Activated CD8-positive, alpha-beta T cell treated with anti-CD3 and anti-CD28 coated beads for 36 hours (primary cell): ENCODE results near the gene CLCN6. TPM values are rescaled to one million over a fixed set of nuclear protein-coding genes. Genes with fewer than 3 reads are reported as not detected.

Experiments used
- ATAC-seq: fragments of 200-7000 bp; cut with Tn5 transposase; one replicate; pipeline ENCODE4 v1.10.0; 2021; ENCODE audit warnings: mild to moderate bottlenecking, moderate library complexity
- CTCF ChIA-PET: fragments of 350-600 bp; sonication (Branson Sonifier 250); formaldehyde crosslinking; loops from one replicate; lab custom pipeline; 2021; ENCODE audit warnings: antibody characterized with exemption; lab: Charles Lee
- POLR2A ChIA-PET: fragments of 350-600 bp; sonication (Branson Sonifier 250); formaldehyde crosslinking; loops from one replicate; lab custom pipeline; 2021; ENCODE audit warnings: antibody characterized with exemption; lab: Charles Lee
- DNase-seq: peaks from one replicate; pipeline ENCODE4 v3.0.0-alpha.2; 2020
- H3K27ac Mint-ChIP-seq: one replicate; pipeline ENCODE4 v1.8.0; 2021; ENCODE audit warnings: mild to moderate bottlenecking, mixed read lengths
- H3K27me3 Mint-ChIP-seq: one replicate; pipeline ENCODE4 v1.8.0; 2021; ENCODE audit warnings: mixed read lengths
- H3K36me3 Mint-ChIP-seq: one replicate; pipeline ENCODE4 v1.8.0; 2021; ENCODE audit warnings: low read depth, mixed read lengths
- H3K4me1 Mint-ChIP-seq: one replicate; pipeline ENCODE4 v1.8.0; 2021; ENCODE audit warnings: low read depth, mixed read lengths
- H3K4me3 Mint-ChIP-seq: one replicate; pipeline ENCODE4 v1.8.0; 2021; ENCODE audit warnings: mild to moderate bottlenecking, moderate library complexity, mixed read lengths
- H3K9me3 Mint-ChIP-seq: one replicate; pipeline ENCODE4 v1.8.0; 2021; ENCODE audit warnings: mixed read lengths
- CTCF ChIP-seq: fragments of 200-600 bp; IDR thresholded peaks from one replicate; pipeline ENCODE4 v1.8.0; 2022; ENCODE audit warnings: antibody characterized with exemption, mild to moderate bottlenecking
- intact Hi-C: fragments of 100-400 bp; cut with micrococcal nuclease; formaldehyde crosslinking; loops from one replicate; pipeline ENCODE4 v1.10.0; 2022
- total RNA-seq, 2 experiments: library from RNA; stranded (reverse); gene quantifications; one replicate each; pipeline ENCODE4 v1.2.3, GENCODE V29; 2021

The CLCN6 gene
- total RNA-seq, 2 experiments from 2014 or later, result 10.8 to 12.2 TPM

- ATAC-seq (no peak), DNase-seq (no peak)
- TF ChIP-seq CTCF, result no peak
- no peak overlapping the region for H3K27ac Mint-ChIP-seq
- no peak overlapping the region for H3K4me3 Mint-ChIP-seq
- ChIA-PET CTCF (no interaction called here), POLR2A (interaction anchor here (0.9 kb wide), 1 partner anchor 33 kb away, joined by 4 read pairs; no protein-coding TSS in a partner anchor)
- intact Hi-C loops, result no loop called here
- no peaks in the 10 kb centered on the region for H3K36me3 Mint-ChIP-seq
- H3K27me3 Mint-ChIP-seq, result peaks cover 8% of the 10 kb centered on the region
- no peaks in the 10 kb centered on the region for H3K4me1 Mint-ChIP-seq
- no peaks in the 10 kb centered on the region for H3K9me3 Mint-ChIP-seq
Observed at GRCh38 chr1:11874624-11875023, 68.6 kb downstream of the CLCN6 start.

GRCh38 chr1:11875094-11875493 lies 69.1 kb downstream of the CLCN6 start:
- ATAC-seq (no peak), DNase-seq (no peak)
- intact Hi-C loops, result no loop called here
- H3K27ac Mint-ChIP-seq, result no peak overlapping the region
- ChIA-PET CTCF (no interaction called here), POLR2A (interaction anchor here (0.6 to 0.9 kb wide), 2 partner anchors 10 to 33 kb away, joined by 3 to 4 read pairs; no protein-coding TSS in a partner anchor)
- no peaks in the 10 kb centered on the region for H3K4me1 Mint-ChIP-seq
- no peak for TF ChIP-seq CTCF
- no peaks in the 10 kb centered on the region for H3K36me3 Mint-ChIP-seq
- no peaks in the 10 kb centered on the region for H3K9me3 Mint-ChIP-seq
- H3K4me3 Mint-ChIP-seq, result no peak overlapping the region
- H3K27me3 Mint-ChIP-seq, result peaks cover 8% of the 10 kb centered on the region

- no peaks in the 10 kb centered on the region for H3K4me1 Mint-ChIP-seq
- intact Hi-C loops, result no loop called here
- H3K9me3 Mint-ChIP-seq, result no peaks in the 10 kb centered on the region
- no peak overlapping the region for H3K27ac Mint-ChIP-seq
- ChIA-PET POLR2A (no interaction called here), CTCF (interaction anchor here (1.4 kb wide), 1 partner anchor 25 kb away, joined by 3 read pairs; no protein-coding TSS in a partner anchor)
- H3K36me3 Mint-ChIP-seq, result no peaks in the 10 kb centered on the region
- DNase-seq (no peak), ATAC-seq (no peak)
- H3K4me3 Mint-ChIP-seq, result no peak overlapping the region
- peaks cover 7% of the 10 kb centered on the region for H3K27me3 Mint-ChIP-seq
- TF ChIP-seq CTCF, result no peak
Observed at GRCh38 chr1:11877074-11877473, 71.1 kb downstream of the CLCN6 start.

GRCh38 chr1:11878081-11878890 lies 72.3 kb downstream of the CLCN6 start:
- ATAC-seq (no peak), DNase-seq (no peak)
- H3K27me3 Mint-ChIP-seq, result peaks cover 7% of the 10 kb centered on the region
- H3K36me3 Mint-ChIP-seq, result no peaks in the 10 kb centered on the region
- intact Hi-C loops, result no loop called here
- ChIA-PET POLR2A (interaction anchor here (0.6 to 5.2 kb wide), 2 partner anchors 30 to 31 kb away, joined by 3 to 33 read pairs; no protein-coding TSS in a partner anchor), CTCF (interaction anchor here (1.1 to 1.4 kb wide), 2 partner anchors 14 to 27 kb away, joined by 3 to 4 read pairs; no protein-coding TSS in a partner anchor)
- H3K4me1 Mint-ChIP-seq, result no peaks in the 10 kb centered on the region
- H3K27ac Mint-ChIP-seq, result no peak overlapping the region
- no peak overlapping the region for H3K4me3 Mint-ChIP-seq
- no peak for TF ChIP-seq CTCF
- no peaks in the 10 kb centered on the region for H3K9me3 Mint-ChIP-seq

GRCh38 chr1:11878891-11879190 lies 72.8 kb downstream of the CLCN6 start:
- DNase-seq (no peak), ATAC-seq (no peak)
- Mint-ChIP-seq H3K4me1 (no peaks in the 10 kb centered on the region), H3K36me3 (no peaks in the 10 kb centered on the region), H3K9me3 (no peaks in the 10 kb centered on the region), H3K27me3 (peaks cover 5% of the 10 kb centered on the region), H3K27ac (no peak overlapping the region), H3K4me3 (no peak overlapping the region)
- intact Hi-C loops, result no loop called here
- ChIA-PET POLR2A (interaction anchor here (5.2 kb wide), 1 partner anchor 30 kb away, joined by 33 read pairs; no protein-coding TSS in a partner anchor), CTCF (interaction anchor here (1.1 kb wide), 1 partner anchor 14 kb away, joined by 4 read pairs; no protein-coding TSS in a partner anchor)
- no peak for TF ChIP-seq CTCF
